HUDEP-2 (cell line): ENCODE measurements around the gene CFAP99.
"Not testable (repeated sequence)": the region's sequence is repeated elsewhere in the genome, so short reads cannot be mapped to it uniquely, and the experiment has no call there.

ENCODE experiments used
- DNase-seq, 76 experiments: peaks; one replicate each; lab custom pipeline; 2025; ENCODE audit not compliant: unreplicated experiment in 76 of 76; lab: John Stamatoyannopoulos, UW

Gene CFAP99

DNA sequence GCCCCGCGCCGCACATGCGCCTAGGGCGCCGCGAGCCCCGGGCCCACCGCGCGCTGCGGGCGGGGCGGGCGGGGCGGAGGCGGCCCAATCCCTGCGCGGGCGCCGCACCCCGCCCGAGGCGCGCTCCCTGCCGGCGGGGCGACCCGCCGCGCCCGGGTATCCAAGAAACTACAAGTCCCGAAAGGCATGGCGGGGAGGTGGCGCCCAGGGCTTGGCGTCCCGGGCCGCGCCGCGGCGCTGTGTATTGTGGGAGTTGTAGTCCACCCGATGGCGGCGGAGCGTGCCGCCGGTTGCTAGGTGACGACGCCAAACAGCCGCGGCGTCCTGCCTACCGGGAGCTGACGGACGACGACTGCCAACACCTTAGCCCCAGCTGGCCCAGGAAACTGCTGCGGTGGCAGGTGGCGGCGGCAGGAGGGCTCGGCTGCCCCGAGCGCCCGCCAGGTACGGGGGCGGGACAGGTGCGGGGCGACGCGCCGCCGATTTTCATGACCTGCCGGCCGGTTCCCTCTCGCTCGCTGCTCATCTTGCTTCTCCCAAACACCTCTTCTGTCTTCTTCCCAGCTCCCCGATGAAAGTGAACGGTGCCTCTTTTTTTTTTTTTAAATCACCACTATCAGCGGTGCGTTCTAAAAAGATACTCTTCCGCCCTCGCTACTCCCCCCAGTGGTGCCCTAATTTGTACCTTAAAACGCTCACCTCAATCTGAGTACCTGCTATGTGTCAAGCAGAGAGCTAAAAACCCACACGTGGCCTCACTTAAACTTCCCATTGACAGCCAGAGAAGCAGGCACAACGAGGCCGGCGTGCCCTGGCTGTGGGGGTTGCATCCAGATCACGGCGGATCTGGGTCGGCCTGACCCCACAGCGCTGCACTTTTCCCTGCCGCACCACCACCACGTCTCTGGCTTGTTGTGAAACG lies at the start of gene CFAP99:
TSS of gene CFAP99 (plus strand) at position 306 of the 922 bp plus-strand sequence.
- DNase-seq, result peak in 75 of 76 experiments; percentile 40 to 97 (median 94)

DNA sequence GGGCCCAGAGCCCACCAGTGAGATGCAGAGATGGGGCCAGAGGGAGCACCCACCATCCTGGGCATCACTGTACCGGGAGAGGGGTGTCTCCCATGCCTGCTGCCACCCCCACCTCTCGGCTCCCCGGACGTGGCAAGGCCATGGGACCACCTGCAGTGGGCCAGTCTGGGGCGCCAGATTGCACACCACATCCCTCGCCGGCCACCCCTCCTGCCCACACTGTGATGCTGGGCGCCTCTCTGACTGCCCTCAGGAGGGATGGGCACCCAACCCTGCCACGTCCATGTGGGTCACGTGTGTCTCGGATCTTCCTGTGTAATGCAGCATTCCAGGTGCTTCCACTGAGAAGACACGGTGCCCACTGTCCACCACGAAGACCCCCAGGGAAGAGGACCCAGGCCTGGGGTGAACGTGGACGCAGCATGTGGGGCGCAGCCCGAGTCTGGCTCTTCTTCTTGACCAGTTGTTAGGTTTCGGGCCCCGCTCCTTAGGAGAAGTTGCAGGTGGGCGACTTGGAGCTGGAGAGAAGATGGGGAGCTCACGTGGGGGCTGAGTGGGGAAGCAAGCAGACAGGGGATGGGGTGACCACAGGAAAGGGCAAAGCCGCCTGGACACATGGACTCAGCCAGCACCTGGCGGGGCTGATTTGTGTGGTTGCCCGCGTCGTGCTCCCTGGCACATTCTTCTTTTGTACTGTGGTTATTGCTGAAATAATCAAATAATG lies 48.0 kb upstream of the CFAP99 start:
- DNase-seq, result no peak

DNA sequence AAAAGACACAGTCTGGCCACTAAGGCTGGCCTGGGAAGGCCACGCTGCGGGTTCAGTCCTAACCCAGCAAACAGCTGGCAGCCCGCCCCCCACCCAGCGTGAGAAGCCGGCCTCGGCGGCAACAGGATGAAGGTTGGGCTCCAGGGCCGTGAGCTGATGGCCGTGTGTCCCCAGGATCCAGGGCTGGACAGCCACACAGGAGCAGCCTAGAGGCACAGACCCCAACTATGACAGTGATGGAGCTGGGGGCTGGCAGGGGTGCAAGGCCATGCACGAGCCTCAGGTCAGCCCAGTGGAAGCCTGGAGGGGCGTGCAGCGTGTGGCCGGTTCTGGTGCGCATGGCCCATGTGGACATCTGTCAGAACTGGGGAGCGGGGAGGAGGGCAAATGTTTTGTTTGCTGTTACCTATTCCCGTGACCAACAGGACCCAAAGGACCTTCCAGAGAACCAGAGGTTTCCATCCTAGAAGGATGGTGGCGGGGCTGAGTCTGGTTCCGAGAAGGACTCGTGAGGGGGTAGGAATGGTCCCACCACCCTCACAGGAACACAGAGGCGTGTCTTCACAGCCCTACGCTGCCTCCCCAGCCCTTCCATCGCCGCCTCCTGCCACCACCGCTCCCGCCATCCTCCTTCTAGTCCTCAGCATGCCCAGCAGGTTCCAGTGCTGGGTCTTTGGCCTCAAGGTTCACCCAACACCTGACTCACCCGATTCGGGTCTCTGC lies 46.8 kb upstream of the CFAP99 start:
- no peak for DNase-seq

DNA sequence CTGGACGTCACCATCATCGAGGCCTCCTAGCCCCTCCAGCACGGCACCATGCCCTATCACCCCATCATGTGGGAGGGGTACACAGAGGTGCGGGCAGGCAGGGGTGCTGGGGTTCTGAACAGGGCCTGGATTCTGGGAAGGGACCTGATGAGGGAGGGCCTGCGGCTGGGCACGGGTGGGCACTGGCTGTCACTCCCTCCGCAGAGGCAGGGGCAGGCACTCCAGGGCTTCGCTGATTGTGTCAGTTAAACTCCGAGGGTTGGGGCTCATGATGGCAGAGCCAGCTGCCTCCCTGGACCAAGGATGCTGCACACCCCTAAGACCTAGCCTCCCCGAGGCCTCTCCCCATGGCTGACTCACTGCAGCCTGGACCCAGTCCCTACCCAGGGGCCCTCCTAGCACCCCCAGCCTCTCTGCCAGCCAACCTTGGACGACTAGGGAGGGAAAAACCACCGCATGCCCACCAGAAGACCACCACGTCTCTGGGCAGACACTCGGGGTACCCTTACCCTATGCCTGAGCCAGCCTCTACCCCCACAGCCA lies 46.2 kb upstream of the CFAP99 start:
- DNase-seq, result no peak

DNA sequence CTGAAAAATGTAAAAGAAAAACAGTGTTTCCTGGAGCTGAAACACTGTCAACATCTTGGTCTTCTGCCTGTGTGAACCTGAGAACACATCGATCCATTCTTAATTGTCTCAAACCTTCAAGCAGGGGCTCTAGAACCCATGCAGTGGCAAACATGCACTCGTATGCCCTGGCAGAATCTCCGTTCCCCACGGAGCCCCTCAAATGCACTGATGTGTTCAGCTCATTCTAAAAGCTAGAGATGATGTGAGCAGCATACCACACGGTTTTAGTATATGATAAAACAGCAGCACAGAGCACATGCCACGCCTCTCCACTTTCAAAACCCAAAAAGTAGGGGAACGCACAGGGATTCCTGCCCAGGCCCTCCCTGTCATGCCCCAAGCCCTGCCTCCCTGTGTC lies 45.2 kb upstream of the CFAP99 start:
- no peak for DNase-seq

DNA sequence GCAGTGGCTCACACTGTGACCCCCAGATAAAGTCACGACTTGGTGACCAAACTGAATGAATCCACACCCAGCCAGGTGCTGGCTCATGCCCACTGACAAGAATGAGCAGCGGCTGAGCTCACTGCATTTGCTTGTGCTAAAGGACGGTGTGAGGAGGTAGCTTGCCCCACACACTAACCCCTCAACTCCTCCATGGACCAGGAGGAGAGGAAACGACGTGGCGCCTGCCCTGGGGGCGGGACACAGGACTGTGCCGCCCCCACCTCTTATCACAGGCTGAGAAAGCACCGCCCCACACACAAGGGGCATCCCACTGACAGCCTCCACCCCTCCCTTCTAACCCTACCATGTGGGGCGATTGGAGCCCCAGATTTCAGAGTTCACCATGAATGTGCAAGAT lies 43.3 kb upstream of the CFAP99 start:
- DNase-seq, result peak in 14 of 76 experiments; percentile 7 to 34 (median 20)

DNA sequence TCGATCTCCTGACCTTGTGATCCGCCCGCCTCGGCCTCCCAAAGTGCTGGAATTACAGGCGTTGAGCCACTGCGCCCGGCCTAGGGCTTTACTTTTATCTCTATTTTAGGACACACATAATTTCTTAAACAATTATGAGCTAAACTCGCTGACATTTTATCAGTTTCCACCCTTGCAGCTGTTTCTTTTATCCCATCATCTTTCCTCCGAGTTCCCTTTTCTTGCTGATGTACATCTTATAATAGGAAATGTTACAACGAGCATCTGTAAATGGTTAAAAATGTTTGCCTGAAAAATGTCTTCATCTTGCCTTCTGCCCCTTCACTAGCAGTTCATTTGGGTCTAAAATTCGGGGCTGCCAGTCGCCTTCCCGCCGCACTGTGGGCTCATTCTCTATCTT lies 41.5 kb upstream of the CFAP99 start:
- no peak for DNase-seq

DNA sequence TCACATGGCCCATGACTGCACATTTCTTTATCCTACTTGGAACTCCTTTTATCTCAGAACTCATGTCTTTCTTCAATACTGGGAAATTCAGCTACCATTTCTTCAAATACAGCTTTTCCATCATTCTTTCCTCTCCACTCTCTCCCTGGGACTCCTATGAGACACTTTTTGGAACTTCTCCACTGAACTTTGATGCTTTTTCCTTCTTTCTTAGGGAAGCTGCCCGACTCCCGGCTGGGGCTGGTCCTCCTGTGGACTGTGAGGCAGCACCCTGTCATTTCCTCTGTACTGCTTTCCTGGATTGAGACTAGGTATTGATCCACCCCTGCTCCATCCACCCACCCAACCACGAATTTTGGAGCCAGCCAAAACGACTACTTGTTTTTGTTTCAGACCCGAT lies 40.4 kb upstream of the CFAP99 start:
- DNase-seq, result no peak

DNA sequence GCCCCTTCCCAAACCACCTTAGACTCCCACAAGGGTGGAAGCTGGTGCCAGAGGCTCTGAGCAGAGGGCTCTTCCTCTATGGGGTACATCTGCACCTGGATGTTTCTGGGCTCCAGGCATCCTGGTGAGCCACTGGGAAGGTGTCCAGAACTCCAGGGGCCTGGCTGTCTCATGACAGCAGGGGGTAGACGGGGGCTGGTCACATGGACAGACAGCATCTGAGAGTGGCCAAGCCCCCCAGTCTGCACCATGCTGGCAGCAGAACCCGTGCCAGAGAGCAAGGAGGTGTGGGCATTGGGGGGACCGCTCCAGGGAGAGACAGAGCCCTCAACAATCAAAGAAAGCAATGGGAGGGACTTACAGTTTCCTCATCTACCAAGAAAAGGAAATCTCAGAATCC lies 39.9 kb upstream of the CFAP99 start:
- DNase-seq, result no peak

DNA sequence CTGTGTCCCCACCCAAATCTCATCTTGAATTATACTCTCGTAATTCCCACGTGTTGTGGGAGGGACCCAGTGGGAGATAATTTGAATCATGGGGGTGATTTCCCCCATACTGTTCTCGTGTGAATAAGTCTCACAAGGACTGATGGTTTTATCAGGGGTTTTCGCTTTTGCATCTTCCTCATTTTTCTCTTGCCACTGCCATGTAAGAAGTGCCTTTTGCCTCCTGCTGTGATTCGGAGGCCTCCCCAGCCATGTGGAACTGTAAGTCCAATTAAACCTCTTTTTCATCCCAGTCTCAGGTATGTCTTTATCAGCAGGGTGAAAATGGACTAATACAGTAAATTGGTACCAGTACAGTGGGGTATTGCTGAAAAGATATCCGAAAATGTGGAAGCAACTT lies 38.2 kb upstream of the CFAP99 start:
- not testable (repeated sequence) for DNase-seq

DNA sequence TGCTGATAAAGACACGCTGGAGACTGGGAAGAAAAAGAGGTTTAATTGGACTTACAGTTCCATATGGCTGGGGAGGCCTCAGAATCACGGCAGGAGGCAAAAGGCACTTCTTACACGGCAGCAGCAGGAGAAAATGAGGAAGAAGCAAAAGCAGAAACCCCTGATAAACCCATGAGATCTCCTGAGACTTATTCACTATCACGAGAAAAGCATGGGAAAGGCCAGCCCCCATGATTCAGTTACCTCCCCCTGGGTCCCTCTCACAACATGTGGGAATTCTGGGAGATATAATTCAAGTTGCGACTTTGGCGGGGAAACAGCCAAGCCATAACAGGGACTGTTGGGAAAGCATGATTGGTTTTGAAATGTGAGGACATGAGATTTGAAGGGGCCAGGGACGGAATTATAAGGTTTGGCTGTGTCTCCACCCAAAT lies 36.0 kb upstream of the CFAP99 start:
- DNase-seq, result not testable (repeated sequence)

DNA sequence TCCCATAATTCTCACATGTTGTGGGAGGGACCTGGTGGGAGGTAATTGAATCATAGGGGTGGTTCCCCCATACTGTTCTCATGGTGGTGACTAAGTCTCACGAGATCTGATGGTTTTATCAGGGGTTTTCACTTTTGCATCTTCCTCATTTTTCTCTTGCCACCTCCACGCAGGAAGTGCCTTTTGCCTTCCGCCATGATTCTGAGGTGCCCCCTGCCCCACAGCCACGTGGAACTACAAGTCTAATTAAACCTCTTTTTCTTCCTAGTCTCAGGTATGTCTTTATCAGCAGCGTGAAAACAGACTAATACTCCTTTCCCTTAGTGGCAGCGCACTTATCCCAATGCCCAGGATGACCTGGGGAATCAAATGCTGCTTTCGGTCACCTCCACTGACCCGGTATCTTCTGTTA lies 35.5 kb upstream of the CFAP99 start:
- DNase-seq, result peak in 8 of 76 experiments; percentile 12 to 43 (median 27)

DNA sequence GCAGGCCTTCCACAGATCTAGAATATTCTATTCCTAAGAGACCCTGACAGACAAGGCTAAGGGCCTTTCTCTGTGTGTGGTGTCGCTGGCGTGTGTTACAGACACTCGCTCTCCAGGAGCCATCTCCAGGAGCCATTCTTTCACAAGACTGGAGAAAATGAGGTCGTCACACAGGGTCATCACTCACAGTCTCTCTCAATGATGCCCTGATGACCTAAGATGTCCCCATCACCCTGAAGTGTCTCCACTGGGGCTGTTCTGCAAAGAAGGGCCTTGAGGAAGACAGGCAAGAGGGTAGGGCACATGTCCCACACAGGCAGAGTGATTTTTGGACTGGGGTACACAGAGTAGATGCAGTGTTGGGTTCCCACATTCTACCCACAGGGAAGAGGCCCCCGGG lies 35.0 kb upstream of the CFAP99 start:
- no peak for DNase-seq

DNA sequence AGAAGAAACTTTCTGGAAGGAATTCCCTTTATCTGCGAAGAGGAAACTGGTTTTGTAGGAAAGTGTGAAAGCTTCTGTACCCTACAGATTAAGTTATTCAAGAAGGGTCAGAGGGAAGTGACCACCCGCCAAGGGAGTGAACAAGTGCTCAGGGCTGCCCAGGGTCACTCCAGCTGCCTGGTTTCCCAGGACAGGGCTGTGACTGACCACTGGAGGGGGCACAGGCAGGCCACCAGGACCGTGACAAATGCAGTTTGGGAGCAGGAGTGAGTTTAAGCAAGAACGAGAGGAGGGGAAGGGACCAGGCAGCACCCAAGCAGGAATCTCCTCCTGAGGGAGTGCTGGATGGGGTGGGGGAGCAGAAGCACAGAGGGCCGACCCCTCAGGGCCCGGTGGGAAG lies 34.5 kb upstream of the CFAP99 start:
- no peak for DNase-seq

DNA sequence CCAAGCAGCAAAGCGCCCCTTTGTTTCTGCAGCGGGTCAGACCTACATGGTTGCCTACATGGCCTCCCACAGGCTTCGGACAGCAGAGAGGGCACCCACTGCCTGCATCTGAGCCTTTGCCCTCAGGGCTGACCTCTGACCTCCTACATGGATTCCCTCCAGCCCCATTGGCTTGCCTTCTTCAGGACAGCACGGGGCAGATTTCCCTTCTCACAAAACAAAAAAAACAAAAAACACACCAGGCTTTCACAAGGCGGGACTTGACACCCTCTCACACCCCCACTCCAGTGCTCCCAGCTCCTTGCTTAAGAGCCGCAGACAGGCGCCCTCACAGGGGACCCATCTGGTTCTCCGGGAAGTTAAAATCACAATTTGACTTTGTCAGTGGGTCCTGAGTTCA lies 33.2 kb upstream of the CFAP99 start:
- DNase-seq, result no peak

DNA sequence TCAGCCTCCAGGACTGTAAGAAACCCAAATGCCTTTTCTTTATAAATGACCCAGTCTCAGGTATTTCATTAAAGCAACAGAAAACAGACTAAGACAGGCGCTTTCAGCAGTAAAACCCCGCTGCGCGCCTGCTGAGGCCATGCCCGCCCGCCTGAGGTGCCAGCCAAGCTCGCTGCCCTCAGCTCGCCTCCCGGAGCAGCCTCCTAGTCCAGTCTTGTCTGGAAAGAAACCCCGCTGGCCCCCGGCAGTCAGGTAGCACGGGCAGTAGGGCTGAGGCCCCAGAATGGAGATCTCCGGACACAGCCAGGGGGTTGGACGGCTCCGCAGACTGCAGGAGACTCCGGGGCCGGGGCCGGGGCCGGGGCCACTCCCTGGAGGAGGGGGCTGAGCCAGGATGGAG lies 32.0 kb upstream of the CFAP99 start:
- DNase-seq, result no peak

DNA sequence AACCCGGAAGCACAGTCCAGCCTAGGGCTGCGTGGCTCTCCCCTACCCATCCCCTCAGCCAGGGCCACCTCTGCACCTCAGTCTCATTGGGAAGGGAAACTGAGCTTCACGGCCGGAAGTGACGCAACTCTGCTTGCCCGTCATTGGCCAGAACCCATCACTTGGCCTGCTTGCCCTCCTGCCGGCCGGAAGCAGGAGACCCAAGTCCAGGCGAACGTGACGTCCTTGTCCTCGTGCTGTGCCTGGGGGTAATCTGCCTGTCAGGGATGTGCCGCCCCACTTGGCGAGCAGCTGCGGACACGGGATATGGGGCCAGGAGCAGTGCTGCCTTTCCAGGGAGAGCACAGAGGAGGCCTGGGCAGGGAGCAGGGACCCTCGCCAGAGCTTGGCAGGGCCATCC lies 31.5 kb upstream of the CFAP99 start:
- no peak for DNase-seq

DNA sequence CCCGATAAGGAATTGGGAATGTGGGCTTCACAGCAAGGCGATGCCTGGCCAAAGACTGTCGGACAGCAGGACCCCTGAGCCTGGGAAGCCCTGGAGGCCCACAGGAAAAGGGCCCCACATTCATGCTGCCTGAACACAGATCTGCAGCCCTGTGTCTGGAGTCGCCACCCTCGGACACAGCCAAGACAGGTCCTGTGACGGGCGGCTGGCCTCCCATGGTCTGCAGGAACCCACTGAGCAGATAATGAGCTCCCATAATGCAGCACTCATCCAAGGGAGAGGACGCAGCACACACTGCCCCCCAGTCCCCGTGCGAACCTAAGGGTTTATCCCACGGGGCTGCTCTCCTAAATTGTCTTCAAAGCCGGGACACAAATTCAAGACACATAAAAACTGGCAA lies 30.9 kb upstream of the CFAP99 start:
- no peak for DNase-seq

DNA sequence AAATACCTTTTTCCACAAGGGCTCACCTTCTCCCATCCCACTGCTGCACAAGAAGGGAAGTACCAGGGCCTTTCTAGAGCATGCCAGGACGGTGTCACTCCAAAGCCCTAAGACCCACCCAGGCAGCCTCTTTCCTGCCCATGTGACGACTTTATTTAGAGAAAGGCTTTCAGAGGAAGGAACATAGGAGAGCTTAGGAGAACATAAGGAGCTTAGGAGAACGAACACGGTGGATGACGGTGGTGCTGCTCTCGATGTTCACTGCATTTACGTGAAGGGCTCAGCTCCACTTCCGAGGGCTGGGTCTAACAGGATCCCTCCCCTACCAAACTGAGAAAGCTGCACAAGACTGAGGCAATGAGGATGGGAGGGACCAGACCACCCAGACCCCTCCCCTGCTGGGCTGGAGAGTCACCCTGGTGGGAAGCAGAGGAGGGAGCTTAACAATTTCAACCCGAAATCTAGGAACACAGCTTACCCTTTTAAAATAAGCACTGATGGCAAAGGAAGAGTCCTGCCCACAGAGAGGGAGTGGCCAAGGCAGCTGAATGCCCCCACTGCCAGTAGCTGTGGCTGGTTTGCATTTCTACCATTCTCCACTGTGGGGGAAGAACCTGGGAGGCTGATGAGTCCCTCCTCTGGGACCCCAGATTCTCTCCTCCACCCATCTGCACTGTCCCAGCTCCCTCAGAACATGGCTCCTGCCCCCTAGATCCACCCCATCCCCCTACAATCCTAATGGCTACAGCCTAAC lies 30.1 kb upstream of the CFAP99 start:
- DNase-seq, result no peak

DNA sequence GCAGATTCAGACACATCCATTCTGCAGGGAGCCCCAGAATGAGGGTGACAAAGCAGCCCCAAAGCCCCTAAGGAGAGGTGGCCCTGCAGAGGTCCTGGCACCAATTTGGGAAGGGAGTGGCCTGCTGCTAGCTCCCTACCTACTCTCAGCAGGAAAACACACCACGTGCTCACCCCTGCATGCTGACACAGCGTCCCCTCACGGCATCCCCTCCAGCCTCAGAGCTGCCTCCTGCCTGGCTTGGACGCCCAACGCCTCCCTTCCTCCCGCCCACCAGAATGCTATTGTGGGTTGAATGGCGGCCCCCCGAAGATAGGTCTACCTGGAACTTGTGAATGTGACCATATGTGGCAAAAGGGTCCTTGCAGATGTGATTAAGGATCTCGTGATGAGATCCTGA lies 29.1 kb upstream of the CFAP99 start:
- no peak for DNase-seq
